Activated CD8-positive, alpha-beta memory T cell treated with anti-CD3 and anti-CD28 coated beads for 36 hours (primary cell): ENCODE measurements around the gene TEX44. TPM values are rescaled to one million over a fixed set of nuclear protein-coding genes. Genes with fewer than 3 reads are reported as not detected.

ENCODE experiments used
- CTCF ChIA-PET: fragments of 350-600 bp; sonication (Branson Sonifier 250); formaldehyde crosslinking; loops from one replicate; lab custom pipeline; 2021; ENCODE audit warnings: antibody characterized with exemption; lab: Charles Lee
- POLR2A ChIA-PET: fragments of 350-600 bp; sonication (Branson Sonifier 250); formaldehyde crosslinking; loops from one replicate; lab custom pipeline; 2021; ENCODE audit warnings: antibody characterized with exemption; lab: Charles Lee
- total RNA-seq, 2 experiments: library from RNA; stranded (reverse); gene quantifications; one replicate each; pipeline ENCODE4 v1.2.3, GENCODE V29; 2021

The TEX44 gene
- total RNA-seq, 2 experiments from 2014 or later = not detected

DNA sequence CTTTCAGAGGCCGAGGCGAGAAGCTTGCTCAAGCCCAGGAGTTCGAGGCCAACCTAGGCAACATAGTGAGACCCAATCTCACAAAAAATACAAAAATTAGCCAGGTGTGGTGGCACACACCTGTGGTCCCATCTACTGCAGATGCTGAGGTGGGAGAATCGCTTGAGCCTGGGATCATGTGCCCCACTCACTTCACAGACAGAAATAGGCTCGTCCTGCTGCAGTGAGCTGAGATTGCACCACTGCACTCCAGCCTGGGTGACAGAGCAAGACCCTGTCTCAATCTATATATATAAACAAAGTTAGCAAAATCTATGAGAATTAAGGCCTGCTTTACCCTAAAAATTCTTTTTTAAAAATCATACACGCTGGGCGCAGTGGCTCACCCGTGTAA lies 50.8 kb downstream of the TEX44 start:
- POLR2A ChIA-PET = no interaction called here
- CTCF ChIA-PET = interaction anchor here (0.7 to 2.3 kb wide), 2 partner anchors 30 to 63 kb away, joined by 3 to 11 read pairs; no protein-coding TSS in a partner anchor

Other genes with a start within 250 kb of the TEX44 start
- gene B3GNT7, start 197.2 kb upstream of the TEX44 start, total RNA-seq = under 1 TPM; 0.25 to 0.27 TPM
- gene NCL, start 128.4 kb upstream of the TEX44 start, total RNA-seq = 1,000 to 10,000 TPM; 1,690 to 1,756 TPM
- gene NMUR1, start 62.4 kb upstream of the TEX44 start, total RNA-seq = under 1 TPM; 0.06 to 0.15 TPM
- gene PTMA, start 115.7 kb downstream of the TEX44 start, total RNA-seq = 1,000 to 10,000 TPM; 2,458 to 2,489 TPM
- 10 to 100 TPM; 32.3 to 35.6 TPM for gene PDE6D, start 188.4 kb downstream of the TEX44 start, total RNA-seq
- 10 to 100 TPM; 54.6 to 56.1 TPM for gene COPS7B, start 193.6 kb downstream of the TEX44 start, total RNA-seq